Keratinocyte (primary cell): ENCODE measurements around the gene ATAD2B. TPM values are rescaled to one million over a fixed set of nuclear protein-coding genes. Genes with fewer than 3 reads are reported as not detected.

Experiments used
- DNase-seq: peaks from one replicate; pipeline ENCODE4 v3.0.0-alpha.2; 2011; ENCODE audit warnings: low read depth, missing footprints, low spot score
- FAIRE-seq: peaks from 2 replicates; lab custom pipeline; 2011; peaks lifted over from hg19 to GRCh38; lab: Jason Lieb, UNC
- H2AFZ ChIP-seq: 2 replicates; pipeline ENCODE4 v1.6.0; 2012; ENCODE audit warnings: low read length, control low read depth, inconsistent platforms; ENCODE audit not compliant: control insufficient read depth
- H3K27ac ChIP-seq: 2 replicates; pipeline ENCODE4 v1.5.1; 2011; ENCODE audit warnings: low read length; ENCODE audit not compliant: control insufficient read depth, insufficient read depth
- H3K27me3 ChIP-seq: 3 replicates; pipeline ENCODE4 v1.6.0; 2011; ENCODE audit warnings: low read length; ENCODE audit not compliant: control insufficient read depth, insufficient read depth; ENCODE audit errors: extremely low read depth
- H3K36me3 ChIP-seq, 2 experiments: 2 replicates in 1 of 2; 3 replicates in 1 of 2; pipeline ENCODE4 v1.5.1; 2011; ENCODE audit warnings: low read length in 2 of 2, mild to moderate bottlenecking in 1 of 2; ENCODE audit not compliant: control insufficient read depth in 2 of 2, insufficient read depth in 2 of 2; ENCODE audit errors: extremely low read depth in 1 of 2
- H3K4me1 ChIP-seq: 3 replicates; pipeline ENCODE4 v1.5.1; 2011; ENCODE audit warnings: low read length; ENCODE audit not compliant: control insufficient read depth, insufficient read depth; ENCODE audit errors: extremely low read depth
- H3K4me2 ChIP-seq: 3 replicates; pipeline ENCODE4 v1.6.0; 2011; ENCODE audit warnings: low read depth, low read length; ENCODE audit not compliant: control insufficient read depth, insufficient read depth; ENCODE audit errors: extremely low read depth
- H3K4me3 ChIP-seq, 3 experiments: fragments of 200-600 bp in 1 of 3; sonication (generic) in 1 of 3; 2 replicates in 2 of 3; 3 replicates in 1 of 3; pipeline ENCODE4 v1.5.1; 2011 to 2016; ENCODE audit warnings: low read length in 3 of 3, mild to moderate bottlenecking in 3 of 3, control low read depth in 2 of 3, inconsistent platforms in 1 of 3, low read depth in 1 of 3, mixed read lengths in 1 of 3, mixed run types in 1 of 3, moderate library complexity in 1 of 3; ENCODE audit not compliant: control insufficient read depth in 2 of 3, insufficient read depth in 2 of 3; ENCODE audit errors: extremely low read depth in 1 of 3
- H3K79me2 ChIP-seq: 2 replicates; pipeline ENCODE4 v1.6.0; 2012; ENCODE audit warnings: low read length; ENCODE audit not compliant: control insufficient read depth, insufficient read depth
- H3K9ac ChIP-seq: 3 replicates; pipeline ENCODE4 v1.6.0; 2011; ENCODE audit warnings: low read length; ENCODE audit not compliant: control insufficient read depth, insufficient read depth; ENCODE audit errors: extremely low read depth
- H3K9me1 ChIP-seq: 3 replicates; pipeline ENCODE4 v1.6.0; 2011; ENCODE audit warnings: low read length; ENCODE audit not compliant: control insufficient read depth, insufficient read depth; ENCODE audit errors: extremely low read depth
- H3K9me3 ChIP-seq: 2 replicates; pipeline ENCODE4 v1.5.1; 2012; ENCODE audit warnings: low read depth, low read length; ENCODE audit not compliant: control insufficient read depth
- H4K20me1 ChIP-seq: 3 replicates; pipeline ENCODE4 v1.6.0; 2011; ENCODE audit warnings: low read length; ENCODE audit not compliant: control insufficient read depth, insufficient read depth; ENCODE audit errors: extremely low read depth
- EZH2 ChIP-seq: IDR thresholded peaks from one replicate; pipeline ENCODE4 v1.6.1; 2012; ENCODE audit warnings: inconsistent platforms, mild to moderate bottlenecking, low read length, moderate library complexity
- dilution Hi-C: fragments of 300-500 bp; cut with MboI; formaldehyde crosslinking; loops from one replicate; pipeline ENCODE4 v1.7.0; 2020; ENCODE audit warnings: low sequenced_read_pairs; ENCODE audit not compliant: extremely low pct_ligation_motif_present
- polyA plus RNA-seq, 5 experiments: library from polyadenylated mRNA; depleted of rRNA in 3 of 5; stranded (reverse) in 3 of 5; stranded (forward) in 1 of 5; unstranded in 1 of 5; fragments of >200 nt; gene quantifications; 1 replicate in 1 of 5; 2 replicates in 3 of 5; 3 replicates in 1 of 5; pipeline versions ENCODE4 v1.2.1 to v1.2.3, GENCODE V29; 2011 to 2012; ENCODE audit warnings: missing spikeins in 2 of 5, low read depth in 1 of 5, low replicate concordance in 1 of 5
- TF ChIP-seq, protein P1 (sequence below), 3 experiments: IDR thresholded peaks in 1 of 3; conservative IDR thresholded peaks in 1 of 3; optimal IDR thresholded peaks in 1 of 3; 2 replicates in 2 of 3; 3 replicates in 1 of 3; pipeline versions ENCODE3 to v1.5.1; 2011; ENCODE audit warnings: low read length in 3 of 3, mild to moderate bottlenecking in 3 of 3, moderate library complexity in 2 of 3, control low read depth in 1 of 3, inconsistent platforms in 1 of 3; ENCODE audit not compliant: insufficient read depth in 2 of 3; ENCODE audit errors: extremely low read depth in 1 of 3

Gene ATAD2B
- polyA plus RNA-seq, 1 donor (not counting 4 experiments of a cell fraction or from before 2014, with no cell fraction given) = 4.4 TPM

DNA sequence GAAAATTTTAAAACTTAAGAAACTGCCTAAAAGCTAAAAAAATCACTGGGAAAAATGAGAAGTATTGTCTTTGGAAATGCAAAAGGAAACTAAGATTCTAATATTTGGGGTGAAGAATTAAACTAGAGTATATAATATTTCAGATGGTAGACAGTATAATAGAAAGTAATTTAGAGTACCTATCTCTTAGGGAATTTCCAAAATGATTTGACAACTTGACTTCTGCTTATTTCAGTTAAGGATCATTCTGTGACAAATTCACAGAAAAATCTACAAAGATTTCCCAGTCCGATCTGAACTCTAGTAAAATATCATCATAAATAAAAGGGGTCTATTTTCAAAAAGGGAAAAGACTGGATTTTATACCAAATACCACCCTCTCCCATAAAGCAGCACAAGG, 99.6 kb downstream of the ATAD2B start:
- Histone ChIP-seq H2AFZ (no peak overlapping the region), H3K4me2 (no peak overlapping the region), H3K9ac (no peak overlapping the region), H3K9me1 (no peaks in the 10 kb centered on the region), H3K4me1 (peaks cover 8% of the 10 kb centered on the region), H3K27ac (no peak overlapping the region), H3K79me2 (no peaks in the 10 kb centered on the region), H4K20me1 (no peaks in the 10 kb centered on the region), H3K9me3 (no peaks in the 10 kb centered on the region), H3K4me3 (no peak overlapping the region), H3K27me3 (no peaks in the 10 kb centered on the region), H3K36me3 (peaks cover 2 to 3% of the 10 kb centered on the region in 2 experiments)
- no peak for DNase-seq
- no peak for TF ChIP-seq EZH2
- TF ChIP-seq, protein P1, sequence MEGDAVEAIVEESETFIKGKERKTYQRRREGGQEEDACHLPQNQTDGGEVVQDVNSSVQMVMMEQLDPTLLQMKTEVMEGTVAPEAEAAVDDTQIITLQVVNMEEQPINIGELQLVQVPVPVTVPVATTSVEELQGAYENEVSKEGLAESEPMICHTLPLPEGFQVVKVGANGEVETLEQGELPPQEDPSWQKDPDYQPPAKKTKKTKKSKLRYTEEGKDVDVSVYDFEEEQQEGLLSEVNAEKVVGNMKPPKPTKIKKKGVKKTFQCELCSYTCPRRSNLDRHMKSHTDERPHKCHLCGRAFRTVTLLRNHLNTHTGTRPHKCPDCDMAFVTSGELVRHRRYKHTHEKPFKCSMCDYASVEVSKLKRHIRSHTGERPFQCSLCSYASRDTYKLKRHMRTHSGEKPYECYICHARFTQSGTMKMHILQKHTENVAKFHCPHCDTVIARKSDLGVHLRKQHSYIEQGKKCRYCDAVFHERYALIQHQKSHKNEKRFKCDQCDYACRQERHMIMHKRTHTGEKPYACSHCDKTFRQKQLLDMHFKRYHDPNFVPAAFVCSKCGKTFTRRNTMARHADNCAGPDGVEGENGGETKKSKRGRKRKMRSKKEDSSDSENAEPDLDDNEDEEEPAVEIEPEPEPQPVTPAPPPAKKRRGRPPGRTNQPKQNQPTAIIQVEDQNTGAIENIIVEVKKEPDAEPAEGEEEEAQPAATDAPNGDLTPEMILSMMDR (optimal IDR thresholded peaks at IDR 0.05 in 1 of 3, IDR thresholded peaks at IDR 0.05 in 1 of 3, conservative IDR thresholded peaks at IDR 0.05 in 1 of 3; ENCODE audit: extremely low read depth in 1 of 3, insufficient read depth in 2 of 3, low read length in 3 of 3) = no peak
- dilution Hi-C loops = no loop called here
- FAIRE-seq = no peak

DNA sequence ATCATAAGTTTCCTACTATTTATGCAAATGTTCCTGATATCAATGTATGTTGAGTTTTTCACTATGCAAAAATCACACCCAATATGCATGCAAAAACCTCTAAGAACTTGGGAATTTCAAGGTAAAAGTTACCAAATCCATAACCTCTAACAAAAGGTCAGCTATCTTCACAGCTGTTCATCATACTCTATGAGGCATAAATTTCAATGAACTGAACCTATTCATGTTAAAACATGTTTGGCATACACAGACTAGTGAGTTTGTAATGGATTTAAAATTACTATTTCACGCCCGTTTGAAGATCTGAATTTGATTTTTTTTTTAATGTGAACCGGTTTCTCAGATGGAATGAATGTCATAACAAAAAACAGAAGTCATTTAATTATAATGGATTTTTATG, 100.2 kb downstream of the ATAD2B start:
- H3K79me2 ChIP-seq = no peaks in the 10 kb centered on the region
- H3K9me1 ChIP-seq = no peaks in the 10 kb centered on the region
- H3K4me3 ChIP-seq = no peak overlapping the region
- TF ChIP-seq EZH2 = no peak
- TF ChIP-seq, protein P1 (optimal IDR thresholded peaks at IDR 0.05 in 1 of 3, IDR thresholded peaks at IDR 0.05 in 1 of 3, conservative IDR thresholded peaks at IDR 0.05 in 1 of 3; ENCODE audit: extremely low read depth in 1 of 3, insufficient read depth in 2 of 3, low read length in 3 of 3) = no peak
- no peaks in the 10 kb centered on the region for H3K27me3 ChIP-seq
- H3K4me2 ChIP-seq = peak overlapping the region; percentile 13
- H3K9ac ChIP-seq = no peak overlapping the region
- H2AFZ ChIP-seq = no peak overlapping the region
- FAIRE-seq (peak; percentile 76), DNase-seq (no peak)
- dilution Hi-C loops = no loop called here
- H4K20me1 ChIP-seq = no peaks in the 10 kb centered on the region
- no peaks in the 10 kb centered on the region for H3K9me3 ChIP-seq
- peaks cover 2 to 6% of the 10 kb centered on the region in 2 experiments for H3K36me3 ChIP-seq
- H3K4me1 ChIP-seq = peaks cover 8% of the 10 kb centered on the region
- H3K27ac ChIP-seq = no peak overlapping the region
